D341Med (cell line): ENCODE results near the gene IPPK.

Source experiments
- DNase-seq: peaks from one replicate; pipeline ENCODE4 v3.0.0; 2012; ENCODE audit warnings: low spot score

Gene IPPK, protein sequence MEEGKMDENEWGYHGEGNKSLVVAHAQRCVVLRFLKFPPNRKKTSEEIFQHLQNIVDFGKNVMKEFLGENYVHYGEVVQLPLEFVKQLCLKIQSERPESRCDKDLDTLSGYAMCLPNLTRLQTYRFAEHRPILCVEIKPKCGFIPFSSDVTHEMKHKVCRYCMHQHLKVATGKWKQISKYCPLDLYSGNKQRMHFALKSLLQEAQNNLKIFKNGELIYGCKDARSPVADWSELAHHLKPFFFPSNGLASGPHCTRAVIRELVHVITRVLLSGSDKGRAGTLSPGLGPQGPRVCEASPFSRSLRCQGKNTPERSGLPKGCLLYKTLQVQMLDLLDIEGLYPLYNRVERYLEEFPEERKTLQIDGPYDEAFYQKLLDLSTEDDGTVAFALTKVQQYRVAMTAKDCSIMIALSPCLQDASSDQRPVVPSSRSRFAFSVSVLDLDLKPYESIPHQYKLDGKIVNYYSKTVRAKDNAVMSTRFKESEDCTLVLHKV

DNA sequence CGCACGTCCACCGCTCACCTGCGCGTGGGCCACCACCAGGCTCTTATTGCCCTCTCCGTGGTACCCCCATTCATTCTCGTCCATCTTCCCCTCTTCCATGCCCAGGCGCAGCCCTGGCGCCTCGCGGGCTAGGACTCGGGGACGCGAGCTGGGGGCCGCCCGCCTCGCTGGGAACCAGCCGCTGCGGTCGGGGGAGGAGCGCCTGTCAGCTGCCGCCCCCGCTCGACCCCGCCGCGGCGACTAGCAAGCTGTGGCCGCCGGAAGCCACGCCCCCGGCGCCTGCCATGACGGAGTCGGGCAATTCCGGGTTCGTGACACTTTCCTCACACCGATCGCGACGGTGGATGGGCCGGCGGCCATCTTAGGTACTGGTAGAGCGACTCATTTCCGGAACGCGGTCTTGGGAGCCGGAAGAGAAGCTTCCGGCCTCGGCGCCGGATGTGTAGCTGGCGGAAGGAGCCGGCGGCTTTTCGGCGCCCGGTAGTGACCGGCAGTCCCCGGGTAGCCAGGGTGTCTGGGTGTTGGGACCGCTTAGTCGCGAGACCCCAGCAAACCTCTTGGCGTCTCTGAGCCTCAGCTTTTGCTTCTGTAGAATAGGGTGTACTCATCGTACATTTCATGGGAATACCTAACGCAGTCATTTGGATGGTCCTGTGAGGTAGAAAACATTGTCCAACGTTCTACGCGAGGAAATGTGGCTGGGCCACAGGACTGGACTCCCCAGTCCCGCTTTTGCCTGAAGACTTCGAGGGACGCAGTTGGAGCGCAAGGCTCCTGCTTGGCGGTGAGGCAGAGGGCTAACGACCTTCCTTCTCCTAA lies at the start of gene IPPK:
IPPK (minus strand) TSS at position 242 of the 819 bp plus-strand sequence; CDS start at position 99, 143 bp downstream.
- DNase-seq: peak; percentile 99

DNA sequence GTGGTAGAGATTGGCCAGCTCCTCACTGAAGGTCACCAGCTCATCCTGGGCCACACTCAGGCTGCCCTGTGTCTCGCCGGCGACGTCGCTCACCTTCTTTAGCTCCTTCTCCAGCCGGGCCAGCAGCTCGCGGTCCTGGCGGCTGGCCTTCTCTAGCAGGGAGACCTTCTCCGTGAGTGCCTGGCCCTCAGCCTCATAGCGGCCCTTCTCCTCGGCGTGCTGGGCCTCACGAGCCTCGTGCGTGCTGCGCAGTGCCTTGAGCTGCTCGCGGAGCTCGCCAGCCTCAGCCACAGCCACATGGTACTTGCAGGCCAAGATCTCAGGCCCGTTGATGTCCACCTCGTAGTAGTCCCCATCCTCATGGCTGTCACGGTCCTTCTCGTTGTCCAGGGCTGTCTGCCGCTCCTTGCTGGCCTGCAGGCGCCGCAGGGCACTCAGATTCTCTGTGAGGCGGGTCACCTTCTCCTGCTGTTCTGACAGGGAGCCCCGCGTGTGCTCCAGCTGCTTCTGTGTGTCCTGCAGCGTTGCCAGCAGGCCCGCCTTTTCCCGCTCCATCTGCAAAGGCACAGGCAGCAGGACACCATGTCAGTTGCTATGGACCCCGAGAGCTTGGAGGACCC lies 49.2 kb upstream of the IPPK start:
- DNase-seq: peak; percentile 18

DNA sequence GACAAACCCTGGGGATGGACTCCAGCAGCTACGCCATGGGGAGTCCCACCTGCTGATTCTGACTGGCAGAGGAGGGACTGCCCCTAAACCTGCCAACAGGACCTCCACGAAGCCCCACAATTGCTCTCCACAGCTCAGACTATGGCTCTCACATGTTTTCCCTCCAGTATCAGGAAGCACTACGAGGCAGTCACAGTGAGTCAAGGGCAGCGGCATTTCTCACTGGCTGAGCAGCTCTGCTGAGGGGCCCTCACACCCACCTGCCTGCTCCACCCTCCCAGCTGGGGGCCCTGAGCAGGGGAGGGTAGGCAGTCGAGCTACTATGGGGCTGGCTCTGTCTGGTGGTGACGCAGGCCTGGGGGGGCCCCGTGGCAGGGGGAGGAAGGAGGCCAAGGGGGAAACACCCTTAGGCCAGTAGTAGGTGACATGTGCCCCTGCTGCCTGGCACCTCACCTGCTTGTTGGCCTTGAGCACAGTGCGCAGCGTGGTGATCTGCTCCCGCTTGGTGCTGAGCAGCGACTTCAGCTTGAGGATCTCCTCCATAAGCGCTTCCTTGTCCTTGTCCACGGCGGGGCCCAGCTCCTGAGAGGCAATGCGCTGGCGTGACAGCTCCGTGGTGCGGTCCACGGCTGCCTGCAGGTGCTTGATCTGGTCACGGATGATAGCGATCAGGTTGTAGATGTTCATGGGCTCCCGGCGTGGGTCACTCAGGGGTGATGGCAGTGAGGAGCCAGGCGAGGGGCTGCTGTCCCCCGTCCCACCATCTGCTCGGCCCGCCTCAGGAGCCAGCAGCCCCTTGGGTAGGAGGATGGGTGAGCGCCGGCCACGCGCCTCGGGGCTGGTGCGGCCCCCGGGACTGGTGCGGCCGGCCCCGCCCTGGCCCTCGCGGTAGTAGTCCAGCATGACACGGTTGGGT lies 48.4 kb upstream of the IPPK start:
- peak; percentile 24 for DNase-seq

DNA sequence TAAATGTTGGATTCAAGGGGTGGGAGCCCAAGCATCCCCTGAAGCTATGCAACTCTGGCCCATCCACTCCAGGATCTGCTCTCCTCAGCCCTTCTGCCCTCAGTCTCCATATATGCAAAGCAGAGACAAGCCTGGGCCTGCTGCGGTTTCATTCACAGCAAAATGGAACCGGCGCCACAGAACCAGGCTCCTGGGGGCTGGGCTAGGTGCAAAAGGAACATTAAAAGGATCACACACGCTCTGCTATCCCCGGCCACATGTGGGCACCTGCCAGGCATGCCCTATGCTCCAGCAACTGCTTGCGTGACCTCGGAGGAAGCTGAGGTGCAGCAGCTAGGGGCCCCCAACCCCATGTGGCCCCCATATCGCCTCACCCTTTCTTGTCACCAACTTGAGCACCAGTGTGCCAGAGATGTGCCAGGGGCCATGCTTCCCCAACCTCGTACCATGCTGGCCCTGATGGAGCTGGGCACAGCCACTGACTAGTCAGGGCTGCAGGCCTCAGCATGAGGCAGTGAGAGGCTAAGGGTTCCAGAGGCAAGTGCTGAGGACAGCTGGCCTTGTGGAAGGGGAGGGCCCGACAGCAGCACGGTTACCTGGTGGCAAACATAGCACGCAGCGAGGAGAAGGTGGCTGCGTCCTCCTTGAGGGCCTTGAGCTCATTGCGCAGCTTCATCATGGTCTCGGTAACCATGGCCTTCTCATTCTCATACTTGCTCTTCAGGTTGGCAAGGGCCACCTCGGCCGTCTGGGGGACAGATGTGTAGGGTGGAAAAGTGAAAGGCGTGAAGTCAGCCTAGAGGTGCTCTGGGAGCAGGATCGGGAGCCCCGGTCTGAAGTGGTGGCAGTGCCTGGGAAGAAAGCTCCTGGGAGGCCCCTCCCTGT lies 47.5 kb upstream of the IPPK start:
- peak; percentile 33 for DNase-seq

DNA sequence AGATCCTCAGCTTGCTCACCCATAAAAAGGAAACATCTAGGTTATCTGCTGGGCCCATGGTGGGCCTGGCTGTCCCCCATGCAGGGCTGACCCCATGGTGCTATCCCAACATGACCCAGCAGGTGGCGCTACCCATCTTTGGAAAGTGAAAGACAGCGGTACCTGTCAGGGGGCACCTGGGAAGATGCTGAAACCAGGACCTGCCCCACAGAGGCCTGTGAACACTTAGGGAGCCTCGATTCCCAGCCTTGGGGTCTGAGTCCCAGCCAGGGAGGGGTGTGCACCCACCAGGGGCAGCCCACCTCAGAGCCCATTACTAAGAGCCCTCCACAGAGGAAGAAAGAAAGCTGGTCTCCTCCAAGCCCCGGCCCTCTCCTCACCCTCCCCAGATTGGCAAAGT lies 46.6 kb upstream of the IPPK start:
- peak; percentile 87 for DNase-seq

DNA sequence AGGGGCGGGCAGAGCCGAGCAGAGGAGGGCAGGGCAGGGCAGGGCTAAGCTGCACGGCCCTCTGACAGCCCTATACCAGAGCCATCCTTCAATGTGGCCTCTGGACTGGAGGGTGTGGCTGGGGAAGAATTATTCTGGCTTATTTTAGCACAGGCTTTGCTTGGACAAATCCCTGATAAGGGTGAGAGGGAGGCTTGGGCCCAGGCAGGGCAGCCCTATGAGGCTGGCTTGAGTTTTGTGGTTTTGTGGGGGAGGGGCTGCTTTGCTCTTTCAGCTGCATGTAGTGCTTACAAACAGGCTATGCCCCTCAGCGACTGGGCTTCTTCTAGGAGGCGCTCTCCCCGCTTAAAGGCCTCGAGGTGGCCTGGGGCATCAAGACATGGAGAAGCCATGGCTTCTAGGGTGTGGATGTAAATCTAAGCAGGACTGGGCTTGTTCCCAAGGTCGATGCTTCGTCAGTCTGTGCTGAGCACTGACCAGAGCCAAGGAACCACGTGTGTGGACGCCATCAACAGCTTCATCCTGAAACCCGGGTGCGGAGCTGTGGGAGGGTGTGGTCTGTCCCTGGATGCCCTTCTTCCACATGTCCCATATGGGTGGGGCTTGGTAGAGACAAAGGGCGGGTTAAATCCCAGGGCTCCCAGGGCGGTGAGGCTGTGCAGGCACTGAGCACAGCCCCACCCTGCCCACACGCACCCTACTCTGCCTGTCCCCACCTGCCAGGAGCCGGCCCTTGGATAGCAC lies 45.7 kb upstream of the IPPK start:
- DNase-seq: peak; percentile 17

DNA sequence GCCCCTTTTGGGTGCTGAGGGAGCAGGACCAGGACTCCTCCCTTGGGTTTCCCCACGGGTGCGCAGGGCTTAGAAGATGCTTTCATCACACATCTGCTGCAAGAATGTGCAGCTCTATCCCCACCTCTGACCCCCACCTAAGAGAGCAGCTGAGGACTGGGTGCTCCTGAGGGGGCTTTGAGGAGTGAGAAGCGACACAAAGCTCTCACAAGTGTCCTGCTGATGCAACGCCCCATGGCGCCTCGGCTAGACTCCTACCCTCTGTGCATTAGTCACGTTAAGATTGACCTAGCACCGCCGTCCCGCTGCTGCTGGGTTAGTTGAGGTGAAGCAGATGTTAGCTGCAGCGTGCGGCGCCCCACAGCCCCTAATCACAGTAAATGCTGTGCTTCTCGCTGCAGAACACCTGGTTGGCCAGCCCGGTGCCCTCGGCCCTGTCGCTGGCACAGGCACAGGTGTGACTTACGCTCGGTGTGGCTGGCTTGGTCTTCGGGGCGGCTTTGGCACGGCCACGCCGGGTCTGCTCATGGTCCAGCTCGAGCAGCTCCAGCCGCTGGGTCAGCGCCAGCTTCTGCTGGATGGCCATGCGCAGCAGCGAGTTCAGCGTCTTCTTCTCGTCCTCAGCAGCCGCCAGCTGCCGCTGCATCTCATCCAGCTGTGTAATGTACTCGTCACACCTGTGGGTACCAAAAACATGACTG lies 45.0 kb upstream of the IPPK start:
- DNase-seq: peak; percentile 24

DNA sequence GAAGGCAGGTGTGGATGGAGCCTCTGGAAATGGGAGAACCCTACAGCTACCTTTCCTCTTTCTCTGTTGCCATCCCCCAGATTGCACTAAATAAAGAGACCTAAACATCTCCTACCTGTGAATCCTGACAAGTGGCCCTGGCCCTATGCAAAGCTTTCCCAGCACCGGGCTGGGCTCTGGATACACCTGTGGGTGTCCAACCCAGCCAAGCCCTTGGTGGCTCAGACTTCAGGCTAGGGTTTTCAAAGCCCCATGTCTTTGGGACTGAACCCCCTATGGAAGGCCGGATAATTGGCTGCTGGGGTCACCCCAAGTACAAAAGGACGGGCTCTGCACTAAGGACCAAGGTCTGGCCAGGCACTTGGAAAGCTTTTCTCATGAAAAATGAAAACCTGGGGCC lies 44.1 kb upstream of the IPPK start:
- no peak for DNase-seq

DNA sequence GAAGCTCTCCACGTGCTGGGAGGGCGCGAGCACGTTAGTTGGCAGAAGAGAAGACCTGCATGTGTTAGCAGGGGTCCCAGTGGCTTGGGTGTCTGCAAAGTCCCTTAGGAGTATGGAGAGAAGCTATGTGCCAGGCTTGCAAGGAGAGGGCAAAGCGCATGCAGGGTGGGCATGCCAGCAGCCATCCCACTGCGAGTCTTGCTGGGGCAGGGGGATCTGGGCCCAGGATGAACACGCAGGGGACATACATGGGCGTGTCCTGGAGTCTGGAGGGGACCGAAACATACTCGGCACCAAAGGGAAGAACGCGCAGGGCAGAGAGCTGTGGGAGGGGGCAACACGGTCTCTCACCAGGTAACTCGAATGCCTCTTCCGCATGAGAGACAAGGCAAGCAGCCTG lies 43.6 kb upstream of the IPPK start:
- DNase-seq: peak; percentile 14

DNA sequence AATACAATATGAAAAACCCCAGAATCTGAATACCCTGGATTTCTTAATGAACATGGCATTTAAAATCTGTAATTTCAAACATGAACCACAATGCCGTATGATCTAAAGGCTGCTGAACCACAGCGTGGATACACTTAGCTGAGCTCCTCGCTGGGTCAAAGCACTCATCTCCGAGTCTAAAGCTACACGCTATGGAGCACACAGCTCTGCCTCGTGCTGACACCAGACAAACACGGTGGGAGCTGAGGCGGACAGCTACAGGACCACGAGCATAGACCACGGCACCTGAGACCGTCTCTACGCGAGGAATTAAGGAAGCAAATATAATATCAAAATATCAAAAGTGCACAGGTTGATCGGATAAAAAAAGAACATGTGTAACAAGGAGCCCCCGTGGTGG lies 42.8 kb upstream of the IPPK start:
- DNase-seq: no peak

DNA sequence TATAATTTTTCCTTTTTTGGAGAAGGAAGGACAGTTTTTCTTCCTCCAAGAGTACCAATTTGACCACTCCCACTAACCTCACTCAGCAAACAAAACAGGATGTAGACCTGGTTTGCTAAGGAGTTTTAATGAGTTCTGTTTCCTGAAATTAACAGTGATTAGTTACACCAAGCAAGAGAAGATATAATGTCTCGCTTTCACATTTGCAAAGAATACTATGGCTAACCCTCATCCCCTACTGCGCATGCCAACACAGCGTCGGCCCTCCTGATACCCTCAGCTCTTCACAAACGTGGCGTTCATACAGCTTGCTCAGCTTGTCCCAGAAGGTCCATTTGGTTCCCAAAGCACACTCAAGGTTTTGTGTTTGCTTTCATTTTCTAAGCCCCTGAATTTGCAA lies 41.9 kb upstream of the IPPK start:
- DNase-seq: no peak

DNA sequence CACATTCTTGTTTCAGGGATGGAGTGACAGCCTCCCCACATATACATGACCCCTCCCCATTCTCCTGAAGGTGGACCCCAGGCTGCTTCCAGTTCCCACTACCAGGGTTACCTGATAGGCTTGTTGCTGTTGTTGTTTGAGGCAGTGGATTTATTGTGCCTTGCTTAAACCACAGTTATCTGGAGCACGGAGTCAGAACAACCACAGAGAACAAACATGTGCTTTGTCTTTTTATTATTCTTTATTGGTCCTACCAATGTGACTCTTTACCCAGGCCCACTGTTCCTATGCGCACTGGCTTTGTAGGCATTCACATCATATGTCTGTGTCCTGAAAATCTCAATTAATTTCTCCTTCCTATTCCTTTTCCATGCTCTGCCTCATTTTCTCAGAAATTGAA lies 41.2 kb upstream of the IPPK start:
- DNase-seq: no peak

DNA sequence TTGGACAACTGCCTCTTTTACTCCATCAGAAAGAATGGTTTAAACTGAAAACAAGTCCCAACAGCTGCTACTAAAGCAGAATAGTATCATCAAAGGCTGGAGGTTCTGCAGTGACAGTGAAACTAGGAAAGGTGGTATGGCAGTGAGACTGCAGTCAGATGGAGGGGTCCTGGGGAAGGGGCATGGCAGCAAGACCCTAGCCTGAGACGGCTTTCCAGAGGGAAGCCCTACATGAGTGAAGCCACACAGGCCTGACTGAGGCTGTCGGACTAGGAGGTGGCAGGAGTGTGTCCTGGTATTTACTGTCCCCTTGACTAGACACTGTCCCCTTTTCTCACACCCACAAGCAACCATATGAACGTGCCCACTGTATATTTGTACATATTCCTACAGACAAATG lies 40.4 kb upstream of the IPPK start:
- no peak for DNase-seq

DNA sequence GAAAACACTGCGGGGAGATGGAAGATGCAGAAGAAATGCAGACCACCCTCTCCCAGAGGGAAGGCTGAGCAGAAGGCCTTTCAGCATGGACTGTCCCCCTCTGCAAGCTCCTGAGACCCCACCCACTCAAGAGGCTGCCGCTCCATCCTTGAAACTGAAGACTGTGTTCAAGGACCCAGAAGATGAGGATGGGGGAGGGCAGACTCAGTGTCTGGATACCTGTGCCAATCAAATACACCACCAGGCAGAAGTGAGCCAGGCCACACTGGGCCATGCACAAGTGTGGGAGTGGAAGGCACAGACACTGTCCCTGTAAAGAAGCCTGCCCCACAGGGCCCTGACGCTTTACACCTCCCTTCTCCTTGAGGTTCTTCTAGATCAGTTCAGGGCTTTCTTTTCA lies 40.0 kb upstream of the IPPK start:
- DNase-seq: no peak

DNA sequence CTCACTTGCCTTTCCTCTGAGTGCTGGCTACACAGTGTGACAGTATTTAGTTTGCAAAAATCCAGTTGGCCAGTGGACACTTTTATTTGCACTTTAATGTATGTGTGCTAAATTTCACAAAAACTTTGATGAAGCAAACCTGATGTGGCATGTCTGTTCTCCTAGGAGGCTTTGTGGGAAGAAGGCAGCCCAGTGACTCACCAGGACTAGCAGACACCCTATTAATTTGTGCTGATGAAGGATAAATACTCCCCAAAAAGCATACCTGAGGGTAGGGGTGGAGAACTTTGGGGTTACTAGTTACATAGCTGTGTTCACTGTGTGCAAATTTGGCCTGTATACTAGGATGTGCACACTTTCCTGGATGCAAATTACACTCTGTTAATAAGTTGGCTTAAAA lies 39.3 kb upstream of the IPPK start:
- DNase-seq: no peak

DNA sequence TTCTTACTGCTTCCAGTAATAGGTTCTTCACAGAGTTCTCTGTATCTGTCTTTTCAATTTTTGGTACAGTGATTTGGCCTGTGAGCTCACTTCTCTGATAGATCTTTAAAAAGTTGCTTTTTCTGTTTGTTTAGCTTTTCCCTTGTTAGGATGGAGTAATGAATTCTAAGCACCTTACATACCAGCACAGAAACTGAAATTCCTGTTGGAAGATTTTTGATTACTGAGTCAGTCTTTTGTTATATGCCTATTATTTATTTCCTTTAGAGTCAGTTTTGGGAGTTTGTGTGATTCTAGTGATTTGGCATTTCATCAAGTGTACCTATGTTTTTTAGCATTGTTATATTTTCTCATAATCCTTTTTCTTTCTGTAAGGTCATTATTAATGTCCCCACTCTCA lies 37.6 kb upstream of the IPPK start:
- no peak for DNase-seq

DNA sequence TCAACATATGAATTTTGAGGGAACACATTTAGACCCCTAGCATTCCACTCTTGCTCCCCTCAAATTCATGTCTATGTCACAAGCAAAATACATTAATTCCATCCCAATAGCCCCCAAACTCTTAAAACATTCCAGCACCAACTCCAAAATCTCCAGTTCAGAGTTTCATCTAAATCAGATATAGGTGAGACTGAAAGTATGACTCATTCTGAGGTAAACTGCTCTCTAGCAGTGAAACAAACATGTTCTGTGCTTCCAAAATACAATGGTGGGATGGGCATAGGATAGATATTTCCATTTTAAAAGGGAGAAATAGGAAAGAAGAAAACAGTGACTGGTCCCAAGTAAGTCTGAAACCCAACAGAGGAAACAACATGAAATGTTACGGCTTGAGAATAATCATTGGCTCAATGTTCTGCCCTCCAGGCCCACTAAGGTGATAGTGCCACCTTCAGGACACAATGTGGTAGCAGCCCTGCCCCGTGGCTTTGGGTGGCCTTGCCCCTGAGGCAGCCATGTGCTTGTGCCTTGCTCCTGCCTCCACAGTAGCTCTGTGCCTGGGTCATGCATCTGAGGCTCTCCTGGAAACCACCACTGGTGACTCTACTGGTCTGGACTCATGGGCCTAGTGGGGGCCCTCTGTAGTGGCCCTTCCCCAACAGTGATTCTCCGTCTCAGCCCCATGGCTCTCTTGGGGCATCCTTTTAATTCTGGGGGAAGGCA lies 36.4 kb upstream of the IPPK start:
- peak; percentile 69 for DNase-seq

DNA sequence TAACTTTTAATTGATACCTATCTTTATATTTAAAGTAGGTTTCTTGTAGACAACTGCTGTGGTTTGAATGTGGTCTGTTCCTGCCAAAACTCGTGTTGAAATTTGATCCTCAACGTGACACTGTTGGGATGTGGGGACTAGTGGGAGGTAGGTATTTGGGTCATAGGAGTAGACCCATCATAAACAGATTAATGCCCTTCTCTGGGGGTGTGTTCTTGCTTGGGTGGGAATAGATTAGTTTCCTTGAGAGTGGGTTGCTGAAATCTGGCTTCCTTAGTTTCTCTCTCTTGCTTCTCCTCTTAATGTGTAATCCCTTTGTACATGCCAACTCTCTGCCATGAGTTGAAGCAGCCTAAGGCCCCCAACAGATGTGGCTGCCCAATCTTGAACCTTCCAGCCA lies 34.6 kb upstream of the IPPK start:
- DNase-seq: no peak

DNA sequence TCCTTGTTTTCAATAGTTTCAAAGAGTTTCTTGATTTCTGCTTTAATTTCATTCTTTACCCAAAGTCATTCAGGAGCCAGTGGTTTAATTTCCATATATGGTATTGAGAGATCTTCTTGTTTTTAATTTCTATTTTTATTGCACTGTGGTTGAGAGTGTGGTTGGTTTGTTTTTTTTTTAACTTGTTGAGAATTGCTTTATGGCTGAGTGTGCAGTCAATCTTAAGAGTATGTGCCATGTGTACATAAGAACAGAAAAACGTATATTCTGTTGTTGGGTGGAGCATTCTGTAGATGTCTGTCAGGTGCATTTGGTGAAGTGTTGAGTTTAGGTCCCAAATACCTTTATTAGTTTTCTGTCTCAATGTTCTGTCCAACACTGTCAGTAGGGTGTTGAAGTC lies 26.7 kb upstream of the IPPK start:
- DNase-seq: no peak
